ENCODE measurements around the gene CHFR. TPM values are rescaled to one million over a fixed set of nuclear protein-coding genes. Genes with fewer than 3 reads are reported as not detected.

Gene CHFR
- total and polyA plus RNA-seq, 2 of the 4 experiments (the other 2 are of a cell fraction): 13.4 to 35.3 TPM

DNA sequence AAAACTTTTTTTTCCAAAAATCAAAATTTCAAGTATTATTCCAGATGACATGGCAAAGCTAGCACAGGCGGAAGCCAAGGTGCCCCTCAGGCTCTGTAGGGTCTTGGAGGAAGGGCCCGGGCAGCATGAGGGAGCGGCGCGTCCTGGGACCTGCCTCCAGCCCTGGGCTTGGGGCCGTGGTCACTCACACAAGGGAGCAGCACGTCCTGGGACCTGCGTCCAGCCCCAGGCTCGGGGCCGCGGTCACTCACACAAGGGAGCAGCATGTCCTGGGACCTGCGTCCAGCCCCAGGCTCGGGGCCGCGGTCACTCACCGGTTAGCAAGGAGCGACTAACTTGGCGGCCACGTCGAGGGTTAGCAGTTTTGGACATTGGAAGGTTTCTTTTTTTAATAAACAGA is 46.9 kb downstream of the CHFR start:
- H3K14ac ChIP-seq (replicated peaks; ENCODE audit: low read depth, low read length): no peak overlapping the region

More for the DNA sequence above, 46.9 kb downstream of the CHFR start:
- Histone ChIP-seq H2BK15ac (ENCODE audit: low read depth, low read length) (no peak overlapping the region), H2AK5ac (ENCODE audit: low read depth, low read length) (no peak overlapping the region), H3K4me1 (ENCODE audit: control insufficient read depth, insufficient read depth, low read length) (no peaks in the 10 kb centered on the region), H2BK120ac (ENCODE audit: low read depth, low read length) (no peak overlapping the region), H4K5ac (ENCODE audit: low read depth, low read length) (no peak overlapping the region), H4K20me1 (ENCODE audit: insufficient read depth, low read length) (no peaks in the 10 kb centered on the region; the same call in none of the 2 replicates), H3K9me3 (ENCODE audit: control insufficient read depth, insufficient read depth, low read length) (no peaks in the 10 kb centered on the region), H2AK9ac (replicated peaks; ENCODE audit: low read depth, low read length, poor library complexity) (no peak overlapping the region), H3K4me3 (ENCODE audit: insufficient read depth, low read depth, low read length) (no peak overlapping the region), H2BK5ac (ENCODE audit: low read depth, low read length, poor library complexity, severe bottlenecking) (no peak overlapping the region), H3K4me2 (ENCODE audit: low read depth, low read length) (no peak overlapping the region), H2BK20ac (ENCODE audit: low read depth, low read length) (no peak overlapping the region), H4K8ac (ENCODE audit: low read depth in 2 of 2, low read length in 2 of 2) (no peak overlapping the region), H3K18ac (ENCODE audit: low read depth, low read length) (no peak overlapping the region), H3K56ac (ENCODE audit: extremely low read depth, insufficient read depth, low read length) (no peak overlapping the region), H4K91ac (ENCODE audit: insufficient read depth, low read depth, low read length) (no peak overlapping the region), H2AFZ (replicated peaks; ENCODE audit: low read length, poor library complexity) (no peak overlapping the region), H3K9ac (ENCODE audit: low read depth, low read length) (no peak overlapping the region), H3K36me3 (ENCODE audit: control insufficient read depth, insufficient read depth, low read length) (peaks cover 43% of the 10 kb centered on the region), H3K27me3 (ENCODE audit: control insufficient read depth, insufficient read depth, low read length) (no peaks in the 10 kb centered on the region), H3K27ac (ENCODE audit: insufficient read depth, low read length) (no peak overlapping the region), H3K9me1 (ENCODE audit: insufficient read depth, low read length) (no peaks in the 10 kb centered on the region; the same call in 1 of the 2 replicates), H3K23ac (ENCODE audit: low read depth, low read length) (no peak overlapping the region), H3K79me1 (ENCODE audit: low read depth in 1 of 2, low read length in 2 of 2) (no peaks in the 10 kb centered on the region), H3K4ac (ENCODE audit: low read depth, low read length) (no peak overlapping the region)
- BruUV-seq (replicated peaks): no TSS peak
- intact Hi-C loops (cut with micrococcal nuclease) (no loop called here), in situ Hi-C loops (cut with MboI; ENCODE audit: low sequenced_read_pairs) (no loop called here), dilution Hi-C loops (cut with HindIII; ENCODE audit: low sequenced_read_pairs, unreplicated experiment) (no loop called here)
- WGBS, 2 experiments (ENCODE audit: extremely low coverage in 2 of 2, insufficient read length in 1 of 2): 94% methylated on average over 5 of the region's 20 CpGs; no CpG with 5 or more reads in 1 of the 2 experiments
- no peak for ATAC-seq (ENCODE audit: low read depth)
- ChIA-PET CTCF (no interaction called here), POLR2A (ENCODE audit: unreplicated experiment) (no interaction called here)
- TF ChIP-seq MXI1 (IDR thresholded peaks at IDR 0.05; ENCODE audit: borderline replicate concordance, low read depth, low read length): no peak
- no peak for TF ChIP-seq NFE2L2 (IDR thresholded peaks at IDR 0.05; ENCODE audit: low read depth, low read length)
- TF ChIP-seq, protein P1, sequence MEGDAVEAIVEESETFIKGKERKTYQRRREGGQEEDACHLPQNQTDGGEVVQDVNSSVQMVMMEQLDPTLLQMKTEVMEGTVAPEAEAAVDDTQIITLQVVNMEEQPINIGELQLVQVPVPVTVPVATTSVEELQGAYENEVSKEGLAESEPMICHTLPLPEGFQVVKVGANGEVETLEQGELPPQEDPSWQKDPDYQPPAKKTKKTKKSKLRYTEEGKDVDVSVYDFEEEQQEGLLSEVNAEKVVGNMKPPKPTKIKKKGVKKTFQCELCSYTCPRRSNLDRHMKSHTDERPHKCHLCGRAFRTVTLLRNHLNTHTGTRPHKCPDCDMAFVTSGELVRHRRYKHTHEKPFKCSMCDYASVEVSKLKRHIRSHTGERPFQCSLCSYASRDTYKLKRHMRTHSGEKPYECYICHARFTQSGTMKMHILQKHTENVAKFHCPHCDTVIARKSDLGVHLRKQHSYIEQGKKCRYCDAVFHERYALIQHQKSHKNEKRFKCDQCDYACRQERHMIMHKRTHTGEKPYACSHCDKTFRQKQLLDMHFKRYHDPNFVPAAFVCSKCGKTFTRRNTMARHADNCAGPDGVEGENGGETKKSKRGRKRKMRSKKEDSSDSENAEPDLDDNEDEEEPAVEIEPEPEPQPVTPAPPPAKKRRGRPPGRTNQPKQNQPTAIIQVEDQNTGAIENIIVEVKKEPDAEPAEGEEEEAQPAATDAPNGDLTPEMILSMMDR (conservative IDR thresholded peaks at IDR 0.05; ENCODE audit: low read depth, low read length): no peak
- TF ChIP-seq POLR2A (IDR thresholded peaks at IDR 0.05; ENCODE audit: low read depth, low read length): no peak
- TF ChIP-seq RAD21 (IDR thresholded peaks at IDR 0.05; ENCODE audit: low read length): no peak
- TF ChIP-seq RFX5 (IDR thresholded peaks at IDR 0.05; ENCODE audit: low read depth, low read length): no peak
- no peak for TF ChIP-seq FOS (IDR thresholded peaks at IDR 0.05; ENCODE audit: low read depth, low read length)
- no peak for DNase-seq
